HepG2 (cell line): ENCODE results near the gene DBN1.

Experiments used
- ARID2 ChIP-seq: sonication (generic); formaldehyde crosslinking; IDR thresholded peaks from 2 replicates; pipeline ENCODE4 v1.8.1; 2022; ENCODE audit warnings: mild to moderate bottlenecking, missing genetic modification reagents, borderline replicate concordance
- HES4 ChIP-seq: sonication (generic); formaldehyde crosslinking; IDR thresholded peaks from 2 replicates; pipeline ENCODE4 v1.9.0; 2021; ENCODE audit warnings: mild to moderate bottlenecking, missing genetic modification reagents, borderline replicate concordance
- POLR2A ChIP-seq, 2 experiments: IDR thresholded peaks; 2 replicates each; pipeline ENCODE4 v1.6.1; 2011; ENCODE audit warnings: low read depth in 2 of 2, low read length in 2 of 2, mild to moderate bottlenecking in 1 of 2, moderate library complexity in 1 of 2; ENCODE audit not compliant: insufficient read depth in 1 of 2
- ZNF160 ChIP-seq: sonication (generic); formaldehyde crosslinking; IDR thresholded peaks from 2 replicates; pipeline ENCODE4 v1.8.0; 2022; ENCODE audit warnings: mild to moderate bottlenecking, inconsistent platforms, missing genetic modification reagents
- ZNF629 ChIP-seq: sonication (generic); formaldehyde crosslinking; conservative IDR thresholded peaks from 2 replicates; pipeline ENCODE4 v1.5.0; 2020; ENCODE audit warnings: missing genetic modification reagents
- TF ChIP-seq, protein P1 (sequence below): IDR thresholded peaks from 2 replicates; pipeline ENCODE4 v1.6.1; 2016; ENCODE audit warnings: missing compliant biosample characterization, missing genetic modification reagents, borderline replicate concordance
- TF ChIP-seq, protein P2 (sequence below): sonication (generic); formaldehyde crosslinking; IDR thresholded peaks from 2 replicates; pipeline ENCODE4 v1.4.0; 2020; ENCODE audit warnings: missing genetic modification reagents
- TF ChIP-seq, protein P3 (sequence below): sonication (generic); formaldehyde crosslinking; IDR thresholded peaks from 2 replicates; pipeline ENCODE4 v1.5.0; 2020; ENCODE audit warnings: mild to moderate bottlenecking, missing genetic modification reagents, moderate library complexity
- TF ChIP-seq, protein P4 (sequence below): sonication (generic); formaldehyde crosslinking; conservative IDR thresholded peaks from 2 replicates; pipeline ENCODE4 v1.4.0; 2020; ENCODE audit warnings: mild to moderate bottlenecking, missing genetic modification reagents, moderate library complexity
- TF ChIP-seq, protein P5 (sequence below): sonication (generic); formaldehyde crosslinking; IDR thresholded peaks from 2 replicates; pipeline ENCODE4 v1.8.0; 2022; ENCODE audit warnings: mild to moderate bottlenecking, missing genetic modification reagents, moderate library complexity
- TF ChIP-seq, protein P6 (sequence below), 2 experiments: IDR thresholded peaks; 2 replicates each; pipeline ENCODE4 v1.6.1; 2011 to 2012; ENCODE audit warnings: low read length in 2 of 2, borderline replicate concordance in 1 of 2, low read depth in 1 of 2, mild to moderate bottlenecking in 1 of 2, moderate library complexity in 1 of 2

DNA sequence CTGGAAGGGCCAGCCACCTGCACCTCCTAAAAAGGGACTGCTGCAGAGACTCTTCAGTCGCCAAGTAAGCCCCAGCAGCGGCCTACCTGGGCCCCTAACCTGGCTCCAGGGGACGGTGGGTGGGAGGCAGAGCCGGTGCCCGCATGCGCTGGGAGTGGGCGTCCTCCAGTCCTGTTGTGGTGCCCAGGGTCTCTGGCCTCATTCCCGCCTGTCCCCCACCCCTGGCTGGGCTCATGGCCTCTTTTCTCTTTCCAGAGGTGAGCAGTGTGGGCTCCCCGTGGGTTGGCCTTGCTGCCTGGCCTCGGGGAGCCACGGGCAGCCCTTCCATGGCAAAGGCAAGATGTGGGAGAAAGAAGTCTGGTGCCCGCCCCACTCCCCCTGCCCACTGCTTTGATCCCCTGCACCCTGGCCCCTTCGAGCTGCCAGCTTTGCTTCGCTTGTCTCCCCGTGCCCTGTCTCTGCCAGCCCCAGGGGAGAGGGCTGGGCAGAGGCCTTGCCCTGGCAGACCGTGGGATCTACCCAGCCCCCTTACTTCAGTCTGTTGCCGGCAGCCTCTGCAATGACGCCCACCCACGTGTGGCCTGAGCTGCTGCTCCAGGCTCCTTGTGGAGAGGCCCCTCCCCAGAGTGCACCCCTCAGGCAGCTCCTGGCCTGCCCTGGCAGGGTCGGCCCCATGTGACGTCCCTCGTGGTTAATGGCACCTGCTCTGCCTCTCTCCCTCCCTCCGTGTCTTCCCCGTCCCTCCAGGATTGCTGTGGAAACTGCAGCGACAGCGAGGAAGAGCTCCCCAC lies 32.2 kb downstream of the DBN1 start:
- no peak for TF ChIP-seq HES4 (CRISPR knock-in tag)
- no peak for TF ChIP-seq ARID2
- TF ChIP-seq, protein P1, sequence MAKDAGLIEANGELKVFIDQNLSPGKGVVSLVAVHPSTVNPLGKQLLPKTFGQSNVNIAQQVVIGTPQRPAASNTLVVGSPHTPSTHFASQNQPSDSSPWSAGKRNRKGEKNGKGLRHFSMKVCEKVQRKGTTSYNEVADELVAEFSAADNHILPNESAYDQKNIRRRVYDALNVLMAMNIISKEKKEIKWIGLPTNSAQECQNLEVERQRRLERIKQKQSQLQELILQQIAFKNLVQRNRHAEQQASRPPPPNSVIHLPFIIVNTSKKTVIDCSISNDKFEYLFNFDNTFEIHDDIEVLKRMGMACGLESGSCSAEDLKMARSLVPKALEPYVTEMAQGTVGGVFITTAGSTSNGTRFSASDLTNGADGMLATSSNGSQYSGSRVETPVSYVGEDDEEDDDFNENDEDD (CRISPR knock-in tag), result no peak
- TF ChIP-seq ZNF160, result no peak
- TF ChIP-seq, protein P2, sequence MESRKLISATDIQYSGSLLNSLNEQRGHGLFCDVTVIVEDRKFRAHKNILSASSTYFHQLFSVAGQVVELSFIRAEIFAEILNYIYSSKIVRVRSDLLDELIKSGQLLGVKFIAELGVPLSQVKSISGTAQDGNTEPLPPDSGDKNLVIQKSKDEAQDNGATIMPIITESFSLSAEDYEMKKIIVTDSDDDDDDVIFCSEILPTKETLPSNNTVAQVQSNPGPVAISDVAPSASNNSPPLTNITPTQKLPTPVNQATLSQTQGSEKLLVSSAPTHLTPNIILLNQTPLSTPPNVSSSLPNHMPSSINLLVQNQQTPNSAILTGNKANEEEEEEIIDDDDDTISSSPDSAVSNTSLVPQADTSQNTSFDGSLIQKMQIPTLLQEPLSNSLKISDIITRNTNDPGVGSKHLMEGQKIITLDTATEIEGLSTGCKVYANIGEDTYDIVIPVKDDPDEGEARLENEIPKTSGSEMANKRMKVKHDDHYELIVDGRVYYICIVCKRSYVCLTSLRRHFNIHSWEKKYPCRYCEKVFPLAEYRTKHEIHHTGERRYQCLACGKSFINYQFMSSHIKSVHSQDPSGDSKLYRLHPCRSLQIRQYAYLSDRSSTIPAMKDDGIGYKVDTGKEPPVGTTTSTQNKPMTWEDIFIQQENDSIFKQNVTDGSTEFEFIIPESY (CRISPR knock-in tag), result no peak
- no peak for TF ChIP-seq POLR2A (IDR thresholded peaks at IDR 0.05; ENCODE audit: insufficient read depth in 1 of 2, low read depth in 2 of 2, low read length in 2 of 2)
- TF ChIP-seq, protein P3, sequence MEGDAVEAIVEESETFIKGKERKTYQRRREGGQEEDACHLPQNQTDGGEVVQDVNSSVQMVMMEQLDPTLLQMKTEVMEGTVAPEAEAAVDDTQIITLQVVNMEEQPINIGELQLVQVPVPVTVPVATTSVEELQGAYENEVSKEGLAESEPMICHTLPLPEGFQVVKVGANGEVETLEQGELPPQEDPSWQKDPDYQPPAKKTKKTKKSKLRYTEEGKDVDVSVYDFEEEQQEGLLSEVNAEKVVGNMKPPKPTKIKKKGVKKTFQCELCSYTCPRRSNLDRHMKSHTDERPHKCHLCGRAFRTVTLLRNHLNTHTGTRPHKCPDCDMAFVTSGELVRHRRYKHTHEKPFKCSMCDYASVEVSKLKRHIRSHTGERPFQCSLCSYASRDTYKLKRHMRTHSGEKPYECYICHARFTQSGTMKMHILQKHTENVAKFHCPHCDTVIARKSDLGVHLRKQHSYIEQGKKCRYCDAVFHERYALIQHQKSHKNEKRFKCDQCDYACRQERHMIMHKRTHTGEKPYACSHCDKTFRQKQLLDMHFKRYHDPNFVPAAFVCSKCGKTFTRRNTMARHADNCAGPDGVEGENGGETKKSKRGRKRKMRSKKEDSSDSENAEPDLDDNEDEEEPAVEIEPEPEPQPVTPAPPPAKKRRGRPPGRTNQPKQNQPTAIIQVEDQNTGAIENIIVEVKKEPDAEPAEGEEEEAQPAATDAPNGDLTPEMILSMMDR, result no peak
- TF ChIP-seq, protein P4, sequence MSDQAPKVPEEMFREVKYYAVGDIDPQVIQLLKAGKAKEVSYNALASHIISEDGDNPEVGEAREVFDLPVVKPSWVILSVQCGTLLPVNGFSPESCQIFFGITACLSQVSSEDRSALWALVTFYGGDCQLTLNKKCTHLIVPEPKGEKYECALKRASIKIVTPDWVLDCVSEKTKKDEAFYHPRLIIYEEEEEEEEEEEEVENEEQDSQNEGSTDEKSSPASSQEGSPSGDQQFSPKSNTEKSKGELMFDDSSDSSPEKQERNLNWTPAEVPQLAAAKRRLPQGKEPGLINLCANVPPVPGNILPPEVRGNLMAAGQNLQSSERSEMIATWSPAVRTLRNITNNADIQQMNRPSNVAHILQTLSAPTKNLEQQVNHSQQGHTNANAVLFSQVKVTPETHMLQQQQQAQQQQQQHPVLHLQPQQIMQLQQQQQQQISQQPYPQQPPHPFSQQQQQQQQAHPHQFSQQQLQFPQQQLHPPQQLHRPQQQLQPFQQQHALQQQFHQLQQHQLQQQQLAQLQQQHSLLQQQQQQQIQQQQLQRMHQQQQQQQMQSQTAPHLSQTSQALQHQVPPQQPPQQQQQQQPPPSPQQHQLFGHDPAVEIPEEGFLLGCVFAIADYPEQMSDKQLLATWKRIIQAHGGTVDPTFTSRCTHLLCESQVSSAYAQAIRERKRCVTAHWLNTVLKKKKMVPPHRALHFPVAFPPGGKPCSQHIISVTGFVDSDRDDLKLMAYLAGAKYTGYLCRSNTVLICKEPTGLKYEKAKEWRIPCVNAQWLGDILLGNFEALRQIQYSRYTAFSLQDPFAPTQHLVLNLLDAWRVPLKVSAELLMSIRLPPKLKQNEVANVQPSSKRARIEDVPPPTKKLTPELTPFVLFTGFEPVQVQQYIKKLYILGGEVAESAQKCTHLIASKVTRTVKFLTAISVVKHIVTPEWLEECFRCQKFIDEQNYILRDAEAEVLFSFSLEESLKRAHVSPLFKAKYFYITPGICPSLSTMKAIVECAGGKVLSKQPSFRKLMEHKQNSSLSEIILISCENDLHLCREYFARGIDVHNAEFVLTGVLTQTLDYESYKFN (CRISPR knock-in tag), result no peak
- TF ChIP-seq, protein P5, sequence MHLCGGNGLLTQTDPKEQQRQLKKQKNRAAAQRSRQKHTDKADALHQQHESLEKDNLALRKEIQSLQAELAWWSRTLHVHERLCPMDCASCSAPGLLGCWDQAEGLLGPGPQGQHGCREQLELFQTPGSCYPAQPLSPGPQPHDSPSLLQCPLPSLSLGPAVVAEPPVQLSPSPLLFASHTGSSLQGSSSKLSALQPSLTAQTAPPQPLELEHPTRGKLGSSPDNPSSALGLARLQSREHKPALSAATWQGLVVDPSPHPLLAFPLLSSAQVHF (CRISPR knock-in tag), result no peak
- no peak for TF ChIP-seq ZNF629 (CRISPR knock-in tag)
- TF ChIP-seq, protein P6, sequence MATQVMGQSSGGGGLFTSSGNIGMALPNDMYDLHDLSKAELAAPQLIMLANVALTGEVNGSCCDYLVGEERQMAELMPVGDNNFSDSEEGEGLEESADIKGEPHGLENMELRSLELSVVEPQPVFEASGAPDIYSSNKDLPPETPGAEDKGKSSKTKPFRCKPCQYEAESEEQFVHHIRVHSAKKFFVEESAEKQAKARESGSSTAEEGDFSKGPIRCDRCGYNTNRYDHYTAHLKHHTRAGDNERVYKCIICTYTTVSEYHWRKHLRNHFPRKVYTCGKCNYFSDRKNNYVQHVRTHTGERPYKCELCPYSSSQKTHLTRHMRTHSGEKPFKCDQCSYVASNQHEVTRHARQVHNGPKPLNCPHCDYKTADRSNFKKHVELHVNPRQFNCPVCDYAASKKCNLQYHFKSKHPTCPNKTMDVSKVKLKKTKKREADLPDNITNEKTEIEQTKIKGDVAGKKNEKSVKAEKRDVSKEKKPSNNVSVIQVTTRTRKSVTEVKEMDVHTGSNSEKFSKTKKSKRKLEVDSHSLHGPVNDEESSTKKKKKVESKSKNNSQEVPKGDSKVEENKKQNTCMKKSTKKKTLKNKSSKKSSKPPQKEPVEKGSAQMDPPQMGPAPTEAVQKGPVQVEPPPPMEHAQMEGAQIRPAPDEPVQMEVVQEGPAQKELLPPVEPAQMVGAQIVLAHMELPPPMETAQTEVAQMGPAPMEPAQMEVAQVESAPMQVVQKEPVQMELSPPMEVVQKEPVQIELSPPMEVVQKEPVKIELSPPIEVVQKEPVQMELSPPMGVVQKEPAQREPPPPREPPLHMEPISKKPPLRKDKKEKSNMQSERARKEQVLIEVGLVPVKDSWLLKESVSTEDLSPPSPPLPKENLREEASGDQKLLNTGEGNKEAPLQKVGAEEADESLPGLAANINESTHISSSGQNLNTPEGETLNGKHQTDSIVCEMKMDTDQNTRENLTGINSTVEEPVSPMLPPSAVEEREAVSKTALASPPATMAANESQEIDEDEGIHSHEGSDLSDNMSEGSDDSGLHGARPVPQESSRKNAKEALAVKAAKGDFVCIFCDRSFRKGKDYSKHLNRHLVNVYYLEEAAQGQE (IDR thresholded peaks at IDR 0.05; ENCODE audit: borderline replicate concordance in 1 of 2, low read depth in 1 of 2, low read length in 2 of 2), result no peak
